Measurements from ENCODE around the gene STMN3.

The STMN3 gene

DNA sequence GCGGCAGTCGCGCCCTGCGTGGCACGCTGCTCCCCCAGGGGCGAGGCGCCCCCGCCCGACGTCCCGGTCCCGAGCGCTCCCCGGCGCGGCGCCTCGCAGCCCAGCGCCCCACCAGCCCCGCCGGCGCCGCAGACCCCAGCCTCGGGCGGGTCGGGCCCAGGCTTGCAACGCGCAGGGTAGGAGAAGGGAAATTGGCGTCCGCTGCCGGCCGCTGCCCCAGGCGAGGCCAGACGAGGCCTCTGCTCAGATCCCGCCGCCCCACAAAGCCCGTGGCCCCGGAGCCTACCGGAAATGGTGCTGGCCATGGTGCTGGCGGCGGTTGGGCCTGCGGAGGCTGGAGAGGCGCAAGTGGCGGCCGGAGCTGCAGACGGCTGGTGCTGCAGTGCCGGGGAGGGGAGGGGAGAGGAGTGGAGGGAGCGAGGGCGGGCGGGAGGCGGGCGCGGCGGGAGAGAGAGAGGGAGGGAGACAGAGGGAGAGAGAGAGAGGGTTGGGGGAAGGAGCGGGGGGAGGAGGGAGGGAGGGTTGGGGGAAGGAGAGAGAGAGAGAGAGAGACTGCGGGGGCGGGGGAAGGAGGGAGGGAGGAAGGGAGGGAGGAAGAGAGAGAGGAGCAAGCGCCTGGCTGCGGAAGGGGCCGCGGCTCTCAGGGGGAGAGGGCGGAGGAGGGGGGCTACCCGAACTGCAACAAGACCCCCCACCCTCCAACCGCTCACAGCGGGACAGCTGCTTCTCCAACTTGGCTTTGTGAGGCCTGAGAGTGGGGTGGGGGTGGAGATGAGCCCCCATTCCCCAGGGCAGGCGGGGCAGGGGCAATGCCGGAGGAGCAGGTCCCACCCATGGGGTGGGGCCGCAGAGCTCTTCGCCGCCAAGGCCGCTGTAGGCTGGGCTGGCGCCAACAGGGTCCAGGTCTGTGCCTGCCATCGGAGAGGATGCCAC is at the start of gene STMN3:
STMN3 (minus strand) TSS at position 384 of the 933 bp plus-strand sequence; CDS start at position 305, 79 bp downstream.
- in situ Hi-C loops (cut with MboI; ENCODE audit: low sequenced_read_pairs): no loop called here

DNA sequence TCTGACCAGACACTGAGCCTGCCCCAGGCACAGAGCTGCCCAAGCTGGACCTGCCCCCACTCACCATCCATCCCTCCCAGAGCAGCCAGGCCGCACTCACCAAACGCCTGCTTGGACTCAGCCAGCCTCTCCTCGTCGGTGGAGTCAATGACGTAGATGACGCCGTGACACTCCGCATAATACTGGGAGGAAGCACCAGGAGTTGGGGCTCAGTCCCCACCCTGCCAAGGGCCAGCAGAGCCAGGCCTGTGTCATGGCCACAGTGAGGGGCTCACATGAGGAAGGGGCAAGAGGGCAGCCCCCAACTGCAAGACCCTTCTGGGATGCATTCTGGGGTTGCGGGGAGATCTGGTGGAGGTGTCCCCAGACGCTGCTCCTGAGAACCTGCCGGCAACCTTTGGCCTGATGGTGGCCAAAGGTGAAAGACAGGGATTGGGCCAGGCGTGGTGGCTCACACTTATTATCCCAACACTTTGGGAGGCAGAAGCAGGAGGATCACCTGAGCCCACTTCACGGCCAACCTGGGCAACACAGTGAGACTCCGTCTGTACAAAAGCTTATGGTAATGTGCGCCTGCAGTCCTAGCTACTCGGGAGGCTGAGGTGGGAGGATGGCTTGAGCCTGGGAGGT is 48.9 kb upstream of the STMN3 start:
- in situ Hi-C loops (cut with MboI; ENCODE audit: low sequenced_read_pairs): no loop called here

DNA sequence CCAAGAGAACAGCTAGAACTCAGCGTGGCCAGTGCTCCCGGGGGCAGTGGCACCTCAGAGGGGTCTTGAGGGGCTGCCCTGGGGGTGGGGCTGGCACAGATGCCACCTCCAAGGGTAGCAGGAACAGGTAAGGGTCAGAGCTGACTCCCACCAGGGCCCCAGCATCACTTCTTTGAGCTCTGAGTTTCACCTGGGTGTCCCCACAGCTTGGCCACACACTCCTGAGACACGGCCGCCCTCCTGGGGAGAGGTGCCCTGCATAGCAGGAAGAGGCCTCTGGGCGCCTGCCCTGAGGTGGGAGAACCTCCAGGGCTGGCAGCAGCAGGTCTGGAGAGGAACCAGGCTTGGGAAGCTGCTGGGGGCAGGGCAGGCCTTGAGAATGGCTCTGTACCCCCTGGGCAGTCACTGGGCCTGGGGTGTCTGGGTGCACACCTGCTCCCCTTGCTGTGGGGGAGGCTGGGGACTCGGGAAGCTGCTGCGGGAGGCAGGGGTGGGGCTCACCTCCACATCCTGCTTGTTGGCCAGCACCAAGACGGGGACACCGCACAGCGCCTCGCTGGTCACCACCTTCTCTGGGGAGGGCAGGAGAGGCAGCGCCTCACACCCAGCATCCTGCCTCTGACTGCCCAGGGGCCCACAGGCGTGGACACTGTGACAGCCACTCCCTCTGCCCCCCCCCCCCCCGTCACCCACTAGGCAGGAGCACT is 48.3 kb upstream of the STMN3 start:
- in situ Hi-C loops (cut with MboI; ENCODE audit: low sequenced_read_pairs): no loop called here

DNA sequence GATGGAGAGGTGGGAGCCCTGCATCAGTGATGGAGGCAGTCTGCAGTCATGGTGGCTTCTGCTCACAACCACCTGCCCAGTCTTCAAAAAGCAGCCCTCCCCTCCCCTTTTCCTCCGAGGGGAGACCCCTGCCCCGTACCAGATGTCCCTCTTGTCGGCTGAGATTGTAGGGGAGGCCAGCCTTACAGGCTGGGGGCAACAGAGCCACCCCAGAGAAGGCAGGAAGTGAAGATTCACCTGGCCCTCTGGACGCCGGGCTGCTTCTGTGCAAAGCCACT is 47.8 kb upstream of the STMN3 start:
- in situ Hi-C loops (cut with MboI; ENCODE audit: low sequenced_read_pairs): no loop called here

DNA sequence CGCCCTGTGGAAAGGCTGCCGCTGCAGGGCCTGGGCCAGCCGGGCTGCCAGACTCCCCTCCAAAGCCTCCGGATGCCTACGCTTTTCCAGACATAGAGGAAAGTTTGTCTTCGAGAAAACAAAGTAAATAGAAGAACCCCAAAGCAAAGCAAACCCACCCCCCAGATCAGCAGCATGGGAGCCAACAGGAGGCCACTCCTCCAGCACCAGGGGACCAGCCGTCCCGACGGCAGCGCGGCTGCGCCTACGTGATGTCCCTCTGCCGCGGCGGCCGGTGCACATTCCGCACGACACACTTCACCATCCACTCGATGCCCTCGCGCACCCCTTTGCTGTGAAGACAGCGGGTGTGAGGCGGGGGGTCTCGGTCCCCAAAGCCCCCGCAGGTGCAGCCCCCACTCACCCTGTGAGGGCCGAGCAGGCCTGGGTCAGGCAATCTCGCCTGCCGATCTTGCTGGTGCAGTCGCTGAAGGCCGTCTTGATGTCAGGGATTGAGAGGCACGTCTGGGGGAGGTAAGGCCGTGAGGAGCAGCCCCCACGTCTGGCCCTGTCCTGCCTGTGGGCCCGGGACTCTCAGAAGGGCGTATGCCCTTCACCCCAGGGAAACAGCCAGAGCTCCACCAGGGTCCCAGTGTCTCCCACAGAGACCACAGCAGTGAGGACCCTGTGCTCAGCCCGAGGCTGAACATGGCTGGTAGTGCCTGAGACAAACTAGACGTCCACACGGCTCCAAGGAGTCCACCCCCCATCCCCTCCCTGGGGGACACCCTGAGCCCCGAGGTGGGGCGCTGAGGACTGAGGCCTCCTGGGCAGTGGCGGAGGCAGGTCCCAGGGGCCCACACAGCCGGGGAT is 47.2 kb upstream of the STMN3 start:
- in situ Hi-C loops (cut with MboI; ENCODE audit: low sequenced_read_pairs): no loop called here

DNA sequence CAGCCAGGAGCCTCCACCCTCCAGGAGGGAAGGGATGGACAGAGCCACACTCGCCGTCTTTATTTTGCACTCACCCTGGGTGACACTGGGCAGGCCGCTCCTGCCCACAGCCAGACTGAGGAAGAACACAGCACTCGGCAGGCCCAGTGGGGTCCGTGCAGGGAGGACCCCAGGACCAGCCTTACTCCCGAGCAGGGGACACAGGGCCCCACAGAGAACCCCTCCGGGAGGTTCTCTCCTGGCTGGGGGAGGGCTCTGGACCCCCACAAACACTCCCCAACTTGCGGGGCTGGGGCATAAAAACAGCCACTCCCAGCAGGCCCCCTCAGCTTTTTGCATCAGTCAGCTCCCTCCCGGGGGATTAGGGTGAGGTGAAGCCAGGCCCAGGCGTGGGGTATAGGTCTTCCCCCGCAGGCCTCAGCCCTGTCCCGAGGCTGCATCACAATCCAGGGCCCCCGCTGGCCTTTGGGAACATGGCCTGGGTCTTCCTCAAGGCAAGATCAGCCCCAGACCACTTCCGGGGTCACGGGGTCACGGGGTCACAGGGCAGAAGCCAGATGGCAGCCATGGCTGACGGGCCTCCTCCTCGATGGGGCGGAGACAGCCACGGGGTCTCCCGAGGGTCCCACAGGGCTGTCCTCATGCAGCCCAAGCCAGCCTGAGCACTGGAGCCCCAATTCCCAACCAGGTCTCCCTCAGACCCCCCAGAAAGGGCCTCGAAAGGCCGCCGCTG is 46.4 kb upstream of the STMN3 start:
- in situ Hi-C loops (cut with MboI; ENCODE audit: low sequenced_read_pairs): no loop called here

DNA sequence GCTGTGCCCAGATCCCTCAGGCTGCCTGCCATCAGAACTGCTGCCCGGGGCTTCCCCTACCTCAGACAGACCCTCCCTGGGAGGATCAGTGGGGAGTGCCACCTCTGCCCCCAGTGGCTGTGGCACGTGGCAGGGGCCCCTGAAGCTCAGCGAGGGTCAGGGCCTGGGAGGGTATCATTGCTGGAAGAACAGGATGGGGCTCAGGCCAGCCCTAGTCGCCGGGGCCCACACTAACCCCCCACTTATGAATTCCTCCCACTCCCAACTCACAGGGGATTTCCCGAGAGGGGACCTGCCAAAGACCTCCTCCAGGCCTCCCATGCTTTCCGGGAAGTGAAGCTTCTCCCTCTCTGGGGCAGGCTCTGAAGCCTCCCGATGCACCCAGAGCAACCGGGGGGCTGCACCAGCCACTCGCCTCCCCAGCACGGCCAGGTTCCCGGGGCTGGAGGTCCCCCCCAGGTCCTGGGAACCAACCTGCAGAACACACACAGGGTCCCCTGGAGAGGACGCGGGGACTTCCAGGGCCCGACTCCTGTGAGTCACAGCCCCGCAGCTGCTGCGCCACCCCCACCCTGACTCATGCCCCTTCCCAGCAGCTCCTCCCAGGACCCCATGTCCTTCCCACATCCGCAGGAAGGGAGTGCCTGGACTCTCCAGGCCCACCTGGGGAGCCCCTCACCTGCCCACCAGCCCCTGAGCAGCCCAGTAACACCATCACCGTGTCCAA is 45.7 kb upstream of the STMN3 start:
- in situ Hi-C loops (cut with MboI; ENCODE audit: low sequenced_read_pairs): no loop called here

DNA sequence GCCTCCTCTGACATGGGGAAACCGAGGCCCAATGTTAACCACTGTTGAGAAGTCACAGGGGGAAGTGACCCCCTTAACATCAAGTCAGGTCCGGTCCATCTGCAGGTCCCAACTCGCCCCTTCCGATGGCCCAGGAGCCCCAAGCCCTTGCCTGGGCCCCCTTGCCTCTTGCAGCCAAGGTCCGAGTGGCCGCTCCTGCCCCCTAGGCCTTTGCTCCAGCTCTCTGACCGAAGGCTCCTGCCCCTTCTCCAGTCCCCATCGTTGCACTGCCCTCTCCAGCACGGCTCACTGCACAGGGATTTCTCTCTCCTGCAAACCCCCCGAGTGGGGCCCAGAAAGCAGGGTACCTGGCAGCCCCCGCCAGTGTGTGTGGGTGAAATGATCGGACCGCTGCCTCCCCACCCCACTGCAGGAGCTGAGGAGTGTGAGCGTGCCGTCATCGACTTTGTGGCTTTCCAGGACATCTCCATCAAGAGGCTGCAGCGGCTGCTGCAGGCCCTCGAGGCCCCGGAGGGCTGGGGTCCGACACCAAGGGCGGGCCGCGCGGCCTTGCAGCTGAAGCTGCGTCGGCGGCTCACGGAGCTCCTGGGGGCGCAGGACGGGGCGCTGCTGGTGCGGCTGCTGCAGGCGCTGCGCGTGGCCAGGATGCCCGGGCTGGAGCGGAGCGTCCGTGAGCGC is 44.8 kb upstream of the STMN3 start:
- in situ Hi-C loops (cut with MboI; ENCODE audit: low sequenced_read_pairs): no loop called here

DNA sequence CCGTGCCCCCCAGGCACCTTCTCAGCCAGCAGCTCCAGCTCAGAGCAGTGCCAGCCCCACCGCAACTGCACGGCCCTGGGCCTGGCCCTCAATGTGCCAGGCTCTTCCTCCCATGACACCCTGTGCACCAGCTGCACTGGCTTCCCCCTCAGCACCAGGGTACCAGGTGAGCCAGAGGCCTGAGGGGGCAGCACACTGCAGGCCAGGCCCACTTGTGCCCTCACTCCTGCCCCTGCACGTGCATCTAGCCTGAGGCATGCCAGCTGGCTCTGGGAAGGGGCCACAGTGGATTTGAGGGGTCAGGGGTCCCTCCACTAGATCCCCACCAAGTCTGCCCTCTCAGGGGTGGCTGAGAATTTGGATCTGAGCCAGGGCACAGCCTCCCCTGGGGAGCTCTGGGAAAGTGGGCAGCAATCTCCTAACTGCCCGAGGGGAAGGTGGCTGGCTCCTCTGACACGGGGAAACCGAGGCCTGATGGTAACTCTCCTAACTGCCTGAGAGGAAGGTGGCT is 44.2 kb upstream of the STMN3 start:
- in situ Hi-C loops (cut with MboI; ENCODE audit: low sequenced_read_pairs): no loop called here

DNA sequence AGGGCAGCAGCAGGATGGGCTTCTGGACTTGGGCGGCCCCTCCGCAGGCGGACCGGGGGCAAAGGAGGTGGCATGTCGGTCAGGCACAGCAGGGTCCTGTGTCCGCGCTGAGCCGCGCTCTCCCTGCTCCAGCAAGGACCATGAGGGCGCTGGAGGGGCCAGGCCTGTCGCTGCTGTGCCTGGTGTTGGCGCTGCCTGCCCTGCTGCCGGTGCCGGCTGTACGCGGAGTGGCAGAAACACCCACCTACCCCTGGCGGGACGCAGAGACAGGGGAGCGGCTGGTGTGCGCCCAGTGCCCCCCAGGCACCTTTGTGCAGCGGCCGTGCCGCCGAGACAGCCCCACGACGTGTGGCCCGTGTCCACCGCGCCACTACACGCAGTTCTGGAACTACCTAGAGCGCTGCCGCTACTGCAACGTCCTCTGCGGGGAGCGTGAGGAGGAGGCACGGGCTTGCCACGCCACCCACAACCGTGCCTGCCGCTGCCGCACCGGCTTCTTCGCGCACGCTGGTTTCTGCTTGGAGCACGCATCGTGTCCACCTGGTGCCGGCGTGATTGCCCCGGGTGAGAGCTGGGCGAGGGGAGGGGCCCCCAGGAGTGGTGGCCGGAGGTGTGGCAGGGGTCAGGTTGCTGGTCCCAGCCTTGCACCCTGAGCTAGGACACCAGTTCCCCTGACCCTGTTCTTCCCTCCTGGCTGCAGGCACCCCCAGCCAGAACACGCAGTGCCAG is 43.6 kb upstream of the STMN3 start, which contains the start of gene TNFRSF6B:
TNFRSF6B (plus strand) TSS at position 25 of the 729 bp plus-strand sequence; CDS start at position 141, 116 bp downstream.
- in situ Hi-C loops (cut with MboI; ENCODE audit: low sequenced_read_pairs): no loop called here

DNA sequence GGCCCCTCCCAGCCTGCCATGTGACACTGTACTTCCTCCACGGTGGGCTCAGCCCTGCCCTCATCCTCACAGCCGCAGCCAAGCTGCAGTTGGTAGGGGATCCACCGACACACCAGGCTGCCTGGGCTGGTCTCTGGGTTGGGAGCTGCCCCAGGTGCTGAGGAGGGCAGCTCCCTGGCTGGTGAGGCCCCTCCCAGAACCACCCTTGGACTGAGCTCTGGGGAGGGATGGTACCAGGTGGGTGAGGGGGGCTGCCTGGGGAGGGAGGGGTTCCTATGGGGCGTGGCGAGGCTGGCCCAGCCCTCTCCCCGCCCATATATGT is 43.0 kb upstream of the STMN3 start:
- in situ Hi-C loops (cut with MboI; ENCODE audit: low sequenced_read_pairs): no loop called here

DNA sequence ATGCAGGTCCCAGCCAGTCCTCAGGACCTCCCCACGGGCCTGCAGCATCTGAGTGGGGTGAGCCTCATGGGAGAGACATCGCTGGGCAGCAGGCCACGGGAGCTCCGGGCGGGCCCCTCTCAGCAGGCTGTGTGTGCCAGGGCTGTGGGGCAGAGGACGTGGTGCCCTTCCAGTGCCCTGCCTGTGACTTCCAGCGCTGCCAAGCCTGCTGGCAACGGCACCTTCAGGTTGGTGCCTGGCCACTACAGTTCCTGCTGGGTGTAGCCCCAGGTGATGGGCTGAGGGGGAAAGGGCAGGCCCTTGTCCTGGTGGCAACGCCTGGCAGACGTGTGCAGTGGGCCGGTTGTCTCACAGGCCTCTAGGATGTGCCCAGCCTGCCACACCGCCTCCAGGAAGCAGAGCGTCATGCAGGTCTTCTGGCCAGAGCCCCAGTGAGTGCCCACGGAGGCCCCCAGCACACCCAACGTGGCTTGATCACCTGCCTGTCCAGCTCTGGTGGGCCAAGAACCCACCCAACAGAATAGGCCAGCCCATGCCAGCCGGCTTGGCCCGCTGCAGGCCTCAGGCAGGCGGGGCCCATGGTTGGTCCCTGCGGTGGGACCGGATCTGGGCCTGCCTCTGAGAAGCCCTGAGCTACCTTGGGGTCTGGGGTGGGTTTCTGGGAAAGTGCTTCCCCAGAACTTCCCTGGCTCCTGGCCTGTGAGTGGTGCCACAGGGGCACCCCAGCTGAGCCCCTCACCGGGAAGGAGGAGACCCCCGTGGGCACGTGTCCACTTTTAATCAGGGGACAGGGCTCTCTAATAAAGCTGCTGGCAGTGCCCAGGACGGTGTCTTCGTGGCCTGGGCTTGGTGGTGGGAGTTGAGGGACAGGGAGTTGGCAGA is 42.4 kb upstream of the STMN3 start:
- in situ Hi-C loops (cut with MboI; ENCODE audit: low sequenced_read_pairs): no loop called here

DNA sequence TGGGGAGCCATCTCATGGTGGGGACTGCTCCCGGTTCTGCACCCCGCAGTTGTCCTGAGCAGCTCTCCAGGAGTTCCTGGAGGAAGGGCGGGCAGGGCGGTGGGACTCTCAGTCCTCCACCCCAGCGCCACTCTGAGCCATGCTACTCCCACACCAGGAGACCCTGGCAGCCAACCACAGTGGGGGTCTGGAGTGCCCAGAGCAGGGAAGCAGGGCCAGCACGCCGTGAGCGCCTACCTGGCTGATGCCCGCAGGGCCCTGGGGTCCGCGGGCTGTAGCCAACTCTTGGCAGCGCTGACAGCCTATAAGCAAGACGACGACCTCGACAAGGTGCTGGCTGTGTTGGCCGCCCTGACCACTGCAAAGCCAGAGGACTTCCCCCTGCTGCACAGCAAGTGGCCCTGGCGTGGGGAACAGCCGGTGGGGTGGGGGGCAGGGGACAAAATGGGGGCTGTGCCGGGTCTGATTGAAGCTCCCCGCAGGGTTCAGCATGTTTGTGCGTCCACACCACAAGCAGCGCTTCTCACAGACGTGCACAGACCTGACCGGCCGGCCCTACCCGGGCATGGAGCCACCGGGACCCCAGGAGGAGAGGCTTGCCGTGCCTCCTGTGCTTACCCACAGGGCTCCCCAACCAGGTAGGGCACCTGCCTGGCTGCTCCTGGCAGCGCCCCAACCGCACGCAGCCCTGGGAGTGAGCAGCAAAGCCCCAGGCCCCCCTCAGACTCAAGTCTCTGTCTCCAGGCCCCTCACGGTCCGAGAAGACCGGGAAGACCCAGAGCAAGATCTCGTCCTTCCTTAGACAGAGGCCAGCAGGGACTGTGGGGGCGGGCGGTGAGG is 41.6 kb upstream of the STMN3 start:
- in situ Hi-C loops (cut with MboI; ENCODE audit: low sequenced_read_pairs): no loop called here

DNA sequence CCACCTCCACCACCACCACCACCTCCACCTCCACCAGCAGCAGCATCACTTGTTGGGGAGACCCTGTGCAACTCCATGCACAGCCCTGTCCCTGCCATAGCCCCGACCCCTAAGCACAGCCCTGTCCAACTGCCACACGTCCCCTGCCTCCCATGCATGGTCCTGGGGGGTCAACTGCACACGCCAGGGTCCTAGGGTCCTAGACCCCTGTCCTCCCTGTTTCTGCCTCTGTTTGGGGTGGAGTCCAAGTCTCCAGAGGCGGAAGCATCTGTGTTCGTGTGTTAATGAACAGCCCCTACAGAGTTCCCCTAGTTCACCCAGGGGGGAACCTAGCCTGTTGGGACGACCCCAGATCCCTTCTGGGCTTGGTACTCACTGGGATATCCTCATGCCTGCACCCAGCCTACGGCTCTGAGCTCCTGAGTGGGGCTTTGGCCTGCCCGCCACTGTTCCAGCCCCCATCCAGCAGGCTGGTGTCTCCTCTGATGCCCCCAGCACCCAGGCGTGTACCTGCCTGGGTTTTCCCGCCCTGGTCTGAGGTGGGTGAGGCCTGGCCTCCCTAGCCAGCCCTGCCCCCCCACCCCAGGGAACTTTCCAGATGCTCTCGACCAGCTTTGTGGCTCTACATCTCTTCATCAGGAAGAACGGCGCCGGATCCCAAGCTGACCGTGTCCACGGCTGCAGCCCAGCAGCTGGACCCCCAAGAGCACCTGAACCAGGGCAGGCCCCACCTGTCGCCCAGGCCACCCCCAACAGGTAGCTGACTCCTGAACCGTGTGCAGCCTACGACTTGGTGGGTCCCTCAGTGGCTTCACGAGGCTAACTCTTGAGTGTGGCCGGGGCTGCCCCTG is 40.7 kb upstream of the STMN3 start:
- in situ Hi-C loops (cut with MboI; ENCODE audit: low sequenced_read_pairs): no loop called here

DNA sequence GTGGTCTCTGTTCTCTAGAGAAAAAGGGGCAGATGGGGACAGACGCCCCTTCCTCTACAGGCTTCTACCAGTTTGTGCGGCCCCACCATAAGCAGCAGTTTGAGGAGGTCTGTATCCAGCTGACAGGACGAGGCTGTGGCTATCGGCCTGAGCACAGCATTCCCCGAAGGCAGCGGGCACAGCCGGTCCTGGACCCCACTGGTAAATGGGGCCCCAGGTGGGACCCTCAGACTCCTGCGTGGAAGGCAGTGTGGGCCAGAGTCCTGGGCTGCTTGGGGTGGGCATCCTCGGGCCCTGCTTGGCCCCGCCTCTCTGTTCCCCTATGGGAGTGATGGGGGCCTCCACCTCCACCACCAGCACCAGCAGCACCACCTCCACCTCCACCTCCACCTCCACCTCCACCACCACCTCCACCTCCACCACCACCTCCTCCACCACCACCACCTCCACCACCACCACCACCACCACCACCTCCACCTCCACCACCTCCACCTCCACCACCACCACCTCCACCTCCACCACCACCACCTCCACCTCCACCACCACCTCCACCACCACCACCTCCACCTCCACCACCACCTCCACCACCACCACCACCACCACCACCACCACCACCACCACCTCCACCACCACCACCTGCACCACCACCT is 40.0 kb upstream of the STMN3 start:
- in situ Hi-C loops (cut with MboI; ENCODE audit: low sequenced_read_pairs): no loop called here
